ENCODE results near the gene RNF43. TPM values are rescaled to one million over a fixed set of nuclear protein-coding genes. Genes with fewer than 3 reads are reported as not detected.

Gene RNF43
- not detected in 2 replicates for total RNA-seq (2014; rRNA removed)
- polyA plus RNA-seq (2012), result not detected

- peak; percentile 60 for DNase-seq (ENCODE audit: low read depth)
Observed at GRCh38 chr17:58417300-58418092, at the start of gene RNF43. Gene RNF43 (minus strand): TSS chr17:58417534. CDS start chr17:58415577, 1,957 bp downstream.

- DNase-seq (ENCODE audit: low read depth), result no peak
Observed at GRCh38 chr17:58455491-58455890, 38.2 kb upstream of the RNF43 start.

GRCh38 chr17:58452738-58453137, 35.4 kb upstream of the RNF43 start:
- peak; percentile 3 for DNase-seq (ENCODE audit: low read depth)

GRCh38 chr17:58447039-58447975, 30.0 kb upstream of the RNF43 start:
- DNase-seq (ENCODE audit: low read depth), result peak; percentile 71

GRCh38 chr17:58446086-58446485, 28.8 kb upstream of the RNF43 start:
- no peak for DNase-seq (ENCODE audit: low read depth)

- no peak for DNase-seq (ENCODE audit: low read depth)
Observed at GRCh38 chr17:58436805-58437239, 19.5 kb upstream of the RNF43 start.

- no peak for DNase-seq (ENCODE audit: low read depth)
Observed at GRCh38 chr17:58436245-58436644, 18.9 kb upstream of the RNF43 start.

GRCh38 chr17:58432806-58433573, 15.7 kb upstream of the RNF43 start:
- DNase-seq (ENCODE audit: low read depth), result no peak

GRCh38 chr17:58427807-58428206, 10.5 kb upstream of the RNF43 start:
- no peak for DNase-seq (ENCODE audit: low read depth)

GRCh38 chr17:58421711-58422110, 4.4 kb upstream of the RNF43 start:
- no peak for DNase-seq (ENCODE audit: low read depth)

- no peak for DNase-seq (ENCODE audit: low read depth)
Observed at GRCh38 chr17:58420827-58421226, 3.5 kb upstream of the RNF43 start.

GRCh38 chr17:58416937-58417299, 416 bp downstream of the RNF43 start:
- no peak for DNase-seq (ENCODE audit: low read depth)

GRCh38 chr17:58416396-58416795, 938 bp downstream of the RNF43 start:
- no peak for DNase-seq (ENCODE audit: low read depth)

- DNase-seq (ENCODE audit: low read depth), result no peak
Observed at GRCh38 chr17:58415371-58416055, 1.8 kb downstream of the RNF43 start.

- no peak for DNase-seq (ENCODE audit: low read depth)
Observed at GRCh38 chr17:58414596-58414997, 2.7 kb downstream of the RNF43 start.

GRCh38 chr17:58413684-58414083, 3.6 kb downstream of the RNF43 start:
- no peak for DNase-seq (ENCODE audit: low read depth)

GRCh38 chr17:58412961-58413586, 4.3 kb downstream of the RNF43 start:
- DNase-seq (ENCODE audit: low read depth), result peak; percentile 1

- no peak for DNase-seq (ENCODE audit: low read depth)
Observed at GRCh38 chr17:58412064-58412703, 5.2 kb downstream of the RNF43 start.

GRCh38 chr17:58411408-58411894, 5.9 kb downstream of the RNF43 start:
- DNase-seq (ENCODE audit: low read depth), result no peak

Data from LHCN-M2 (cell line).